Activated CD8-positive, alpha-beta memory T cell treated with anti-CD3 and anti-CD28 coated beads, Interleukin-2, amount 50 U/mL, for 4 hours (primary cell): ENCODE results near the gene FBXO44.

Experiments
- DNase-seq: peaks from one replicate; pipeline ENCODE4 v3.0.0-alpha.2; 2020

FBXO44 gene

DNA sequence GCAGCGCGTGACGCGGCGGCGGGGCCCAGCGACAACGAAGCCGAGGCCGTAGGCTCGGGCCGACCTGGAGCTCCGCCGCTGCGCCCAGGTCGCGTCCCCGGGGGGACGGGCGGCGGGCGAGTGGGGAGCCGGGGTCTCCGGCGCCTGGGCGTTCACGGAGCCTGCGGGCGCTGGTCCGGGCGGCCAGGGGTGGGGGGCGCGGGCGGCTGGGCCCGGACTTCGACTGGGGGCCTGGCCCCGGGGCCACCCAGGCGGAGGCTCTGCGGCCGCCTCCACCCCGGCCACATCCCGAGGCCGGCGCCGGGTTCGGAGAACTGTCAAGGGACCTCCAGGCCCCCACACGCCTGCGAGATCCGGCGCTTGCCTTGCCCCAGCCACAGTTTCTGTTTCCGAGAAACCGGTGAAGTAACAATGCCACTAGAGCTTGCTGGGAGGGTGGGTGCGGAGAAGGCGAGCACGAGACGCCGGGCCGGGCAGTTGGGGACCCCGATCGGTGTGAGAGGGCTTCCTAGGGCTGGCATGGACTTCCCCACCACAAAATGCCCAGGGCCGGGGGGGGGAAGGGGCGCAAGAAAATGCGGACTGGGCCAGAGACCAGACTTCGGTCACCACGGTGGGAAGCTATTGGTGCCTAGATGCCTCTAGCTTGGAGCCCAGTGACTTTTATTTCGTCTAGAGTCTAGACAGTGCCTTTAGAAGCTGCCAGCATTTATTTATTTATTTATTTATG is 9.8 kb downstream of the FBXO44 start:
- DNase-seq: peak; percentile 66

DNA sequence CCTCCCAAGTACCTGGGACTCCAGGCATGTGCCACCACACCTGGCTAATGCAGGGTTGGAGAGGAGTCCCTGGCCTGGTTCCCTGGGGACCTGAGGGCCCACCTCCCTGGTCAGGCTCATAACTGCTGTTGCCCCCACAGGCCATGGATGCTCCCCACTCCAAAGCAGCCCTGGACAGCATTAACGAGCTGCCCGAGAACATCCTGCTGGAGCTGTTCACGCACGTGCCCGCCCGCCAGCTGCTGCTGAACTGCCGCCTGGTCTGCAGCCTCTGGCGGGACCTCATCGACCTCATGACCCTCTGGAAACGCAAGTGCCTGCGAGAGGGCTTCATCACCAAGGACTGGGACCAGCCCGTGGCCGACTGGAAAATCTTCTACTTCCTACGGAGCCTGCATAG is 13.8 kb downstream of the FBXO44 start:
- no peak for DNase-seq

DNA sequence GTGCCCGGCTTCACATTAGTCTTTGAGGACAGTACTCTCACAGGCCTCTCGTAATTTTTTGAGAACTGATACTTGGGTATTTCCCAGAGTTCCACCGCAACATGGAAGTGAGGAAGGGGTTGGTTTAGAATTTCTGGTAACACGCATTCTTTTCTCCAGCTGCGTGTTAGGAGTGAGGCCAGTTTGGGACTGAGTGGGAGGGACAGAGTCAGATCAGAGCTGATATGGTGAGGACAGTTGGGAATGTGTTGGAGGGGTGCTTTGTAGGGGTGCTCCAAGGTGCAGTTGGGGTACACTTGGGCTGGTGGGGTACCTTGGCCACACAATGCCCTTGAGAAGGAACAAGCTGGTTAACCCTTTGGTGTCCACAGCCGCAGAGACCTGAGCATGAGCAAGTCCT is 16.1 kb downstream of the FBXO44 start:
- no peak for DNase-seq

DNA sequence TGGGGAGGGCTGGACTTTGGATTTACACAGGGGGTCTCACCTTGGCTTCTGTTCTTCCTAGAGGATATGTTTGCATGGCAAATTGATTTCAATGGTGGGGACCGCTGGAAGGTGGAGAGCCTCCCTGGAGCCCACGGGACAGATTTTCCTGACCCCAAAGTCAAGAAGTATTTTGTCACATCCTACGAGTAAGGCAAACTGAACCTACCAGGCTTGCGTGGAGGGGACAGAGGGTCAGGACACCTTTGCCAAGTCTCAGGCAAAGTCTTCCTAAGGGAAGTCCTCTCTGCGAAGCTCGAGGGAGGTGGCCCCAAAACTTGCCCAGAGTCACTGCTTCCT is 16.5 kb downstream of the FBXO44 start:
- DNase-seq: no peak

DNA sequence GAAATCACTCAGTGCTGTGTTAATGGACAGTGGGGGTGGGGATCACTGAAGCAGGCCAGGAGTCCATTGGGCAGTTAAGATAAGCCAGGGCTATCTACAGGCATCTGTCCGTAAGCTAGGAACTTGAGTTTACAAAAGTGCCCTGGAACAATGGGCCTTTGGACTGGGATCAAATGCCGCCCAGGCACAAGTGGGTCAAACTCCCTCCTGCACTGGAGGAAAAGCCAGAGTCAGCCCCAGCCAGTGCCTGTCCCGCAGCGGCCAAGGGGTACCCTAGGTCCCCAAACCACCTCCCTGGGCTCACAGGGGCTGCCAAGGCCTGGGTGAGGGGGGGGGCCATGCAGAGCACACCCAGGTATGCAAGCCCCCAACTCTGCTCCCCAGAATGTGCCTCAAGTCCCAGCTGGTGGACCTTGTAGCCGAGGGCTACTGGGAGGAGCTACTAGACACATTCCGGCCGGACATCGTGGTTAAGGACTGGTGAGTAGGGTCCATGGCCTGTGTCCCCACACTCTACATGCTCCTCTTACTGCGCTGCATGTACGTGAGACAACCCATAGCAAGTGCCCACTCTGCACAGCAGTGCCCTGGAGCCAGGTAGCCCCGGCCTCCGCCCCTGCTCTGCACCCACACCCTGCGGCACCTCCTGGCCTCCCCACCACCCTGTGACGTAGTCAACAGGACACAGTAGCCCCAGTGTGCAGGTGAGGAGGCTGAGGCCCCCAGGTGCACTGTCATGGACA is 17.0 kb downstream of the FBXO44 start:
- no peak for DNase-seq

DNA sequence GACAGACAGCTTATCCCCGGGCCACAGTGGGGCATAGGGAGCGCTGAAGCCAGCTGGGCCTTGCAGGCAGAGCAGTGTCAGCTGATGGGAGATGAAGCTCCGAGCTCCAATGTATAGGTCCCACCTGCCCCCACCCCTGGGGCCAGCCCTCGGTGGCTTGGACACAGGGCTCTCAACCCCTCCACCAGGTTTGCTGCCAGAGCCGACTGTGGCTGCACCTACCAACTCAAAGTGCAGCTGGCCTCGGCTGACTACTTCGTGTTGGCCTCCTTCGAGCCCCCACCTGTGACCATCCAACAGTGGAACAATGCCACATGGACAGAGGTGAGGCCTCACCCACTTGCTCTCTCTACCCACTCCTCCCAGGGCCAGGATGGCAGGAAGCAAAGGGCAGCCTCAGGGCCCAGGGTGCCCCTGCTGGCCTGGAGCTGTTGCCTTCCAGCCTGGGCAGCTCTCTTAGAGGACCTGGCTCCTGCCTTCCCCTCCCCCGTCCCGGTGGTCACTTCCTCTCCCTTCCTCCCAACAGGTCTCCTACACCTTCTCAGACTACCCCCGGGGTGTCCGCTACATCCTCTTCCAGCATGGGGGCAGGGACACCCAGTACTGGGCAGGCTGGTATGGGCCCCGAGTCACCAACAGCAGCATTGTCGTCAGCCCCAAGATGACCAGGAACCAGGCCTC is 18.6 kb downstream of the FBXO44 start:
- no peak for DNase-seq

DNA sequence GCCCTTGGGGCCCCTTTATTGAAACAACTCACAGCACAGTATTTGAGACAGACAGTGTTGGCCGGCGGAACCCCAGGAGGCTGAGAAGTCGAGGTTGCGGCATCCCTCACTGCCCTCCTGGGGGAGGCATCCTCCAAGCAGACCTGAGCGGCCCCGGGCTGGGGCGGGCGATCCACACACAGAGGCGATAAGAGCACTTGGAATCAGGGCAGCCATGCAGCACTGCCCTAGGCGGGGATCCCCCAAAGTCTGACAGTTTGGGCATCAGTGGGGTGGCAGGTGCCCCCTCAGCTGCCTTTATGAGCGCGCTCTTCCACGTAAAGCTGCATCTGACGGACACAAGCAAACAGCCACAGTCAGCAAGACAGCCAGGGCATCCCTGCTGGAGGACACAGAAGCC is 19.8 kb downstream of the FBXO44 start:
- DNase-seq: no peak

DNA sequence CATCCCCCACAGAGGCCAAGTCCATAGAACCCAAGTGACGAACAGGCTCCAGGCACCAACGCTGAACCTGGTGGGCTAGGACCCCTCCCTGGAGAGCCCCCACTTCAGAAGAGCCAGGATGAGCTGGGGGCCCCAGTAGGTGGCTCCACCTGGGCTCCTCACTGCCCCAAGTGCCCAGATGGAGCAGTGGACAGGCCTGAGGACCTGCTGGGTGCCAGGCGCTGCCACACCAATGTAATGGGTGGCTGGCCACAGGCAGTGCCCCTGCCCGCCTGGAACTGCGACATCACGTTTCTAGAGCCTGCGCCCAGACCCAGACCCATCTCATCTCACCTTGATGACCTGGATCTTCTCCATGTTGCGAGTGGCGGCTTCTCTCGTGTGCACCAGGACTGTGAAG is 20.6 kb downstream of the FBXO44 start:
- DNase-seq: no peak

DNA sequence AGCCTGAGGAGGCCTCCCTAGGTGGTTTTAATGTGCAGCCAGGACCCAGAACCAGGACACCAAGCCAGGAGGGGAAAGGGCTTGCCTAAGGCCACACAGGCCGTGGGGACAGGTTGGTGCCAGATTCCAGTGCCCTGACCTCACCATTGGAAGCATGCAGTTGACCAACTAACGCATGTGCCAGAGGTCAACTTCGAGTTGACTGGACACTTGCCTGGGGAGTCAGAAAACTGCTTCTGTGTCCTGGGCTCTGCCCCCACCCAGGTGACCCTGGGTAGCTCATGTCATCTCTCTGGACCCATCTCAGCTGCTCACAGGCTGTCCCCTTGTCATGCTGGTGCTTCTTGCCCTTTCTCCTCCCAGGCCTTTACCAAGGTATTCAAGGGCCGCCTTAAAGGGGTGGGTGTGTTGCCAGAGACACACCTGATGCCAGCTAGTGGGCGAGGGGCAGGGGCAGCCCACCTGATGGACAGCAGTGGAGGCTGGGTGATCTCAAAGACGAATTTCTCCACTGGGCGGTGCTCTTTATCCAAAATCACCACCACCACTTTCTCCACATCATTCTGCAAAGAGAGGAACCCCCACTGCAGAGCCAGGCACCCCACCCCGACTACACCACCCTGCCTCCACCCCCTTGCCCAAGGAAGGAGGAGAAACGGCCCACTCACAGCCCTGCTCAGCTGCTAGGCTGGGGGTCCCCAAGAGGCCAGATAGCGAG is 21.9 kb downstream of the FBXO44 start:
- no peak for DNase-seq

DNA sequence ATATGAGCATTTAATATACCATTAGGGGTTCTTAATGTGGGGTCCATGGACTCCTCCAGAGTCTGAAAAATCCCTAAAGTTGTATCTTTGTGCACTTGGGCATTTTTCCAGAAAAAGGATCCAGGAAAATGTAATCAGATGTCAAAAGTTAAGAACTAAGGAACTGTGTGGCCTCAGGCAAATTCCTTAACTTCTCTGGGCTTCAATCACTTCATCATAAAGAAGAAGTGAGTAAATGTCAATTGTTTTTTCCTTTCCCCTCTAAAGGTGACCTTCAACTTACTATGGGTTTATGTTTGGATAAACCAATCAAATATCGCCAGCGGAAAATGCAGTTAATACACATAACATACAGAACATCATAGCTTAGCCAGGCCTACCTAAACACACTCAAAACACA is 23.8 kb downstream of the FBXO44 start:
- no peak for DNase-seq

DNA sequence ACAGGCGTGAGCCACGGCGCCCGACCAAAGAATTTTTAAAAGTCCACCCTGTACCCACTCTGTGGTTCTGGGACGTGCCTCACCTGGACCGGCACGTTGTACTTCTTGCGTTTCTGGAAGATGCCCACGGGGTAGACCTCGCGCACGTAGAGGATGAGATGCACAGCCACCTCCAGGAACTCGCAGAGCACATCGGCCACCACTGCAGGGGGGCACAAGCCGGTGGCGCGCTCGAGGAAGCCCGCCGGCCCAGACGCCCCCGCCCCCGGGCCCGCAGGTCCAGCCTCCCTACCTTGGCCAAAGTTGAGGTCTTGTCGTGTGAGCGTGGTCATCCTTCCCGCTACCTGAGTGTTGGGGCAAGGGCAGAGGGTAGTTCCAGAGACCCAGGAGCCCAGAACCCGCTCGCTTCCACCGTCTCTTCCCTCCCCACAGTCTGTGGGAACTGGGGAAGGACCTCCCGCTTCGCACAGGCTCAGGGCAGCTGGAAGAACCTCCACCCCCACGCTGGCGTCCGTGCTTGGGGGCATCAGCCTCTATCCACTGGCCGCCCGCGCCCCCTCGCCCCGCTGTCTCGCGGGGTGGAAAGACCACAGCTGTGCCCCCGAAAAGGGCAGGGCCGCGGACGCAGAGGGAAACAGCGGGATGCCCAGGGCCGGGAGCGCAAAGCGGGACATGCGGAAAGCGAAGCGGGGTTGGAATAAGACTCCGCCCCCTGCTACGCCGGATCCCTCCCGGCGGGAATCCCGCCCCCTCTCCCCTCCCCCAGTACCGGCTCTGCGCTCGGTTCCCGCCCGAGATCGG is 25.8 kb downstream of the FBXO44 start:
- DNase-seq: no peak

DNA sequence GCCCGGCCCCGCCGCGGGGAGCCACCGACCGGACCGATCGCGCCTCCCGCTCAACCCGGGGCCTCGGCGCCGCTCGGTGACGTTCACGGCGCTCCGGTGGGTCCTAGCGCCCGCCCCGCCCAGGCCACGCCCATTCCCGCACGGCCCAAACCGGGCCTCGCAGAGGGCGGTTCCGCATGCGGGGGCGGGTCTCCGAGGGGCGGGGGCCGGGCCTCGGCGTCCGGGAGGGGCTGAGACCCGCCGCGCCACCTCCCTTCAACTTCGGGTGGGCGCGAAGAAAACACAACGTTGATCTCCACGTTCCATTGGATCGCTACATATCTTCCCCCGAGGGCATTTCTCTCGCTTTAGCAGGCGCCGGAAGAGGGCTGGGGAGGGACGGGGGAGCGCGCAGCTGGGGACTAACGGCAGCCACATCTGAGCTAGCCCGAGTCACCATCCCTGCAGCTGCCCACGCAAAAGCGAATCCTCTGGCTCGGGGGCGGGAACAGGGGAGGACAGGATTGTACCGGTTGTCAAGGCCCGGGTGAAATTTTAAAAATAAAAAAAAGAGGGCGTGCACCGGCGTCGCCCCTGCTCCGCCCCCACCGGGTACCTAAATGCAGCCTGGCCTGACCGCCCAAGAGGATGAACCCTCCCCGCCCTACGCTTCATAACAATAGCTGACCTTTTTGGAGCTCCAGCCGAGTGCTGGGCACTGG is 26.5 kb downstream of the FBXO44 start, which contains the start of gene MAD2L2:
Gene MAD2L2, minus strand, starts transcription at position 78 of the 701 bp plus-strand sequence. CDS start 547 bp downstream, outside the sequence.
- peak; percentile 92 for DNase-seq

DNA sequence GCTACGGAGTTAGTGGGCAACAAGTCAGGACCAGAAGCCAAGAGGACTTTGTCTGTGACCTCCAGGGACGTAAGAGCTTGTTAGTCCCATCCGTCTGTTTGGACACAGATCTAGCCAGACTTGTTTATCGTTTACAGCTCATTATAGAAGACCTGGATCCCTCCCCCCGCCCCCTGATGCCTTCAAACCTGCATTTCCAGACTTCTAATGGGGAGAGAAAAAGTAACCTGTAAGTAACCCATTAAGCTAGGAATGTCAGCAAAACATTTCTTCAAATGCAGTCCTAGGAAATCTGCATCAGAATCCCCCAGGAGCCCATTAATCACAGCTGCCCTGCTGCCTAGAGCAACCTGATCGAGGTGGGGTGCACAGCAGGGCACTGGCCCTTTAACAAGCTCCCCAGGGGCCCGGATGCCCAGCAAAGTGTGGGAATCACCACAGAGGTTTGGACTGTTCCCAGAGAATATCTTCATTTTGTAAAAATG is 27.7 kb downstream of the FBXO44 start:
- no peak for DNase-seq

DNA sequence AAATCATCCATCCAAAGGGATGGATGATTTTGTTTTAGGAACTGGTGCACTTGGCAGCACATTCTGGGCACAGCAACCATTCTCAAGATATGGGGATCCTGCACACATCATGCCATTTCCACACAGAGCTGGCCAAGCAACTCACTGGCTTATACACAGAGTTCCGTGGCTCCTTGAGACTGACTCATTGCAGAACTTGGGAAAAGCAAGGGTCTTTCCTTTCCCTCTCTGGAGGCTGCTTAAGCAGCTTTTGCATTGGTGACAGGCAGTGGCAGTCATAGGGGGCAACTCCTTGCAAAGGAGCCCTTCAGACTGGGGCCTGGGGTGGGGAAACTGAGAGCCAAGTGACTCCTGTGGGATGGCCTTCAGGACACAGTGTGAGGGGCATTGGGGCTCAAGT is 28.1 kb downstream of the FBXO44 start:
- no peak for DNase-seq

DNA sequence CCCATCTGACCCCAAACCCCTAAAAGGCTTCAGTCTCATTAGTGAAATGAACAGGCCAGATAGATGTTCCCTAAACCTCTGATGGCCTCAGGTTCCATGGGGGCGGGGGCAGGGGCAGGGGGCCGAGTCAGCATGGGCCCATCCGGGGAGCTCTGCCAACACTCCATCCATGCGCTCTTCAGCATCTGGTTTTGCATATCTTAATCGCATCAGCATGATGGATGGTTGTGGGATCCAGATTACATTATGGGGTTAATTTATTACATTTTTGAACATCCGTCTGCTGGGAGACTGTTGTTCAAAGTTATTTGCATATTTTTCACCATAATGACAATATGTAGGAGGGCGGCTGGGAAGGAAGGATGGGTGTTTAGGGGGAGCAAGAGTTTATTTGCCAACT is 29.4 kb downstream of the FBXO44 start:
- no peak for DNase-seq

DNA sequence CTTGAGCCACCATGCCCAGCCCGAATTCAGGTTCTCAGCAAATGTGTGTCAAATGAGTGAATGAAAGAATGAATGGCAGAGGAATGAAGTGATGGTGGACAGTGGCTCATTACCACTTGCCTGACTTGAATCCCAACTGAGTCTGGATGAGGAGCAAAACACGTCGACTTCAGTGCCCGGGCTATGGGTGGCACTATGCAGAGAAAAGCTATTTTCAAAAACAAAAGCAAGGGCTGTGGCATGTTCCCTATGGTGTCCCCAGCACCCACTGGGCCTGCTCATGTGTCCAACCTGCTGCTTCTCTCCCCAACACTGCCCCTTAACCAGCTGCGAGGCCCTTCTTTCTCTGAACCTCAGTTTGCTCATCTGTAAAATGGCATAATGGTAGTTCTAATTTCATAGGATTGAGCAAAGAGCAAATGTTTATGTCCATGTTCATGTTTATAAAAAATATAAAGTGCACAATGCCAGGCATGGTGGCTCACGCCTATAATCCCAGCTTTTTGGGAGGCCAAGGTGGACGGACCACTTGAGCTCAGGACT is 30.6 kb downstream of the FBXO44 start:
- no peak for DNase-seq

DNA sequence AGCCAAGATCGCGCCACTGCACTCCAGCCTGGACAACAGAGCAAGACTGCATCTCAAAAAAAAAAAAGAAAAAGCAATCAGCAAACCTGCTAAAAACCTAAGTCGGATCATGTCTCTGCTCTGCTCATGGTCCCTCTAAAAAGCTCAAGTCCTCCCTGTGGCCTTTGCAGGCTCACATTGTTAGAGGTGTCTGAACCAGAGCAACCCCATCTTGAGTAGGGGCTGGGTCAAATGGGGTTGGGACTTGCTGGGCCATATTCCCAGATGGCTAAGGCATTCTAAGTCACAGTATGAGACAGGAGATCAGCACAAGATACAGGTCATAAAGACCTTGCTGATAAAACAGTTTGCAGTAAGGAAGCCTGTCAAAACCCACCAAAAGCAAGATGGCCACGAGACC is 33.8 kb downstream of the FBXO44 start:
- DNase-seq: no peak

DNA sequence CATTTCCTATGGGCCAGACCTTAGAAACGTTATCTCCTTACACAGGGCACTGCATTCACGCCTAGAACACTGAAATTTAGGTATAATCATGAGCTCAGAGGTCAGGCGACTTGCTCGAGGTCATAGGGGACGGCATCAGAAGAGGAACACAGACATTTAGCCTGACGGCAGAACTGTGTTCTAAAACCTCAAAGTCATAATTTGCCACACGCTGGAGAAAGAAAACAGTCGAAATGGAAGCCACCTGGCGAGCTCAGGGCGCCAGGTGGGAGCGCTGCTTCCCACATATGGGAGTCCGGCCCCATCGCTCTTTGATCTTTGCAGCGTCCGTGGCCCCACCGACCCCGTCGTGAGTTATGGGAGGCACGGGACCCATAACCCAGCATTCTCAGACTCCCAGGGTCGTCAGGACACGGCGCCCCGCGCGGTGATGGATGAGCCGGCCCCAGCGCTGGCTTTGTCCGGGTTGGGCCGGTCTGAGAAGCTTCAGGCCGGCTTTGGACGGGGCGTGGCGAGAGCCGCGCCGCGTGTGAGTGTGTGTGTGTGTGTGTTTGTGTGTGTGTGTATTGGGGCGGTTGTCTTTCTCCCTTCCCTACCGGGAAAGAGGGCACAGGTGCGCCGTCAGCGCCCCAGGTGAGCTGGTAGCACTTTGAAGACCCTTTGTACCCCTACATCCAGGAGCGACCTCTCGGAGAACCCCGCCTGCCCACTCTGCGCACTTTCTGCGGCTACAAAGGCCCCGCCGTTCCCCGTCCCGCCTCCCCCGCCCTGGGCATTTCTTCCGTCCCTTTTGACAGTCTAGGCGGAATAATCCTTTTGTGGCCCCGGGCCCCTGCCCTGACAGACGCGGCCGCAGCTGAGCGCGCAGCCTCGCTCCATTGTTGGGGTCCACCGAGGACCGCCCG is 36.0 kb downstream of the FBXO44 start:
- no peak for DNase-seq

DNA sequence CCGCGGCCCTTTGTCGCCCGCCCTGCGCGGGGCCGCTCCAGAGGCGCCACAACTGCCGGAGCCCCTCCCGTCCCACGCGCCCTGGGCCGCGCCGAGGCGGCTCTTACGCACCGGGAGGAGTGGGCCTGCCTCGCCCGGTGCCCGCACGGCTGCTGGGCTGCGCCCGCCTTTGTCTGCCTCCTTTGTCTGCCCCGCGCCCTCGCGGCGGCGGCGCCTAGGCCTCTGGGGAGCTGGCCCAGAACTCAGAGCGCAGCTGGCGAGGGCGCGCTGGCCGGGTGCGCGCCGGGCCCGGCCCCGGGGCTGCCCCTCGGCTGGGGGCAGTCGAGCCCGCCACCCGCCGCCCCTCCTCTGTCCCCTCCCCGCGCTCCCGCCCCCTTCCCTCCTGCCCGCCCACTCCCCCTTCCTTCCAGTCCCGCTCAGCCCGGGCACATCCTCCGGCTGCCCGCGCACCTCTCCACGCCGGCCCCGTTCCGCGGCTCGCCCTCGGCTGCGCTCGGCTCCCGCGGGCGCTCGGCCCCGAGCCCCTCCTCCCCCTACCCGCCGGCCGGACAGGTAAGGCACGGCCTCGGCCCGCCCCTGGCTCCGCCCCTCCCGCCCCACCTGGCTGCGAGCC is 36.7 kb downstream of the FBXO44 start, which contains the start of gene DRAXIN:
Gene DRAXIN, plus strand, starts transcription at position 409 of the 613 bp plus-strand sequence. CDS start 14,549 bp downstream, outside the sequence.
- DNase-seq: no peak
